Measurements from ENCODE around the gene MYCL.

Gene MYCL

GRCh38 chr1:39895731-39896480, 5.8 kb downstream of the MYCL start:
- no peak for DNase-seq (ENCODE audit: low read depth)
- no peak overlapping the region for H3K4me3 ChIP-seq (ENCODE audit: low read depth, low read length)
- no peak for TF ChIP-seq CTCF (IDR thresholded peaks at IDR 0.05; ENCODE audit: low read depth, low read length, missing control alignments)

GRCh38 chr1:39894884-39895495, 6.7 kb downstream of the MYCL start:
- no peak overlapping the region for H3K4me3 ChIP-seq (ENCODE audit: low read depth, low read length)
- no peak for TF ChIP-seq CTCF (IDR thresholded peaks at IDR 0.05; ENCODE audit: low read depth, low read length, missing control alignments)
- DNase-seq (ENCODE audit: low read depth) = no peak

DNA sequence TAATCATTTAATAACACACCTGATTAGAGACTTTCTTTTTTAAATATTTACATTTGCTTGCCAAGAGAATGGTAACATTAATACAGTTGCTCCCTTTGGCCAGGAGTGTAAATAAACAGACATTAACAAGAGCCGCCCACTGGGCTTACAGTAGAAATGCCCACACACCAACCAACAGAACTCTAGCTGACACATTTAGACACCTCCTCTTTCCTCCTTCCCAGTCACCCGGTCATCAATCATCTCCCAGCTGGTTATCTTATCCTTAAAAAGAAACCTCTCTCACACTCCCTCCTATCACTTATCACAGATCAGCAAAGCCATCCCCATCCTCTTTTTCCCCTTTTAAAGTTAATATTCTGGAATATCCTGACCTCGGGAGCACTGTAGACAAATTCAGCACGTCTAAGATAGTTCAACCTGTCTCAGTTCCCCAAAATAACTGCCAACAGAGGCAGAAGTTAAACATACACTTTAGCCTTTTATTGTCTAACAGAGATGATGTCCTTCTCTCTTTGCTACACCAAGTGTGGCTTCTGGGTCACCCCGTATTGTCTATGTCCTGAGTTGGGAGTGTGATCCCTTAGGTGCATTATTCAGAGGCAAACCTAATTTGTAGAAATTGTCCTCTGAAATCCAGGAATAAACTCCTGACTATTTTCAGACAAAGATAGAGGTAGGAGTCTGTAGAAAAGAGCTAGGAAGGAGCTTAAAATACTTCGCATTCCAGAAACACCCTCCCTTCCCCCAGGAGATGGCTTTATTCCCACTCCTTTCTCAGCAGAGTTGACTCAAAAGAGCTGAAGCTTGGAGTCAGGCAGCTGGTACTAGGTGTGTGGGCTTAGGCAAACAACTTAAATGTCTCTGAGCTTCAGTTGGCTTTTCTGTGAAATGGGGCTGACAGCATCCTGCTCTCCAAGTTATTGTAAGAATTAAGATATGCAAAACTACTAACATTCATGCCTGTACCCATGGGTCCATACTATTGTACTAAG, 8.8 kb downstream of the MYCL start:
- no peak overlapping the region for H3K4me3 ChIP-seq (ENCODE audit: low read depth, low read length)
- no peak for DNase-seq (ENCODE audit: low read depth)
- TF ChIP-seq CTCF (IDR thresholded peaks at IDR 0.05; ENCODE audit: low read depth, low read length, missing control alignments) = no peak

DNA sequence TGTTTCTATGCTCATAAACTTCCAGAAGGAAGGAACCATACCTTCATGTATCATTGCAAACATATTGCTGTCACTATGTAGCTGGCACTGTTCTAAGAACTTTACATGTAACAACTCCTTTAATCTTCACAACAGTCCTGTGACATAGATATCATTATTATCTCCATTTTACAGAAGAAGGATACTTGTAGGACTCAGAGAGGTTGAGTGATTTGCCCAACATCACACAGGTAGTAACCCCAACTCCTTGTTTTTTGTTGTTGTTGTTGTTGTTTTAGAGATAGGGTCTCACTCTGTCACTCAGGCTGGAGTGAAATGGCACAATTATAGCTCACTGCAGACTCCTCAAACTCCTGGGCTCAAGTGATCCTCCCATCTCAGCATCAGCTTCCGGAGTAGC, 10.8 kb downstream of the MYCL start:
- DNase-seq (ENCODE audit: low read depth) = no peak
- no peak for TF ChIP-seq CTCF (IDR thresholded peaks at IDR 0.05; ENCODE audit: low read depth, low read length, missing control alignments)
- H3K4me3 ChIP-seq (ENCODE audit: low read depth, low read length) = no peak overlapping the region

DNA sequence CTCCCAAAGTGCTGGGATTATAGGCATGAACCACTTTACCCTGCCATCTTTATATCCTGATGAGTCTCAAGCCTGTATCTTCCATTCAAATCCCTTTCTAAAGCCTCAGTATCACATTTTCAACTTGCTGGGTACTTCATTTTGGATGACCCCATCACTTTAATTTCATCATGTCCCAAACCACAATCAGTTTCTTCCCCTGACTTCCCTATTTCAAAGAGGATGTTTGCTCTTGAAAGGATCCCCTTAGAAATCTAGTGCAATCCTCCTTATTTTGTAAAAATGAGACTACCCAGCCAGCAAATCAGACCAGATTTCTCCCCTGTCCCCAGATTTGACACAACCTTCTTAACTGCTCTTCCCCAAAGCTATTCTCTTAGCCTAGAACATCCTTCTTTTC, 11.4 kb downstream of the MYCL start:
- no peak for DNase-seq (ENCODE audit: low read depth)
- no peak for TF ChIP-seq CTCF (IDR thresholded peaks at IDR 0.05; ENCODE audit: low read depth, low read length, missing control alignments)
- H3K4me3 ChIP-seq (ENCODE audit: low read depth, low read length) = no peak overlapping the region

- DNase-seq (ENCODE audit: low read depth) = no peak
- no peak for TF ChIP-seq CTCF (IDR thresholded peaks at IDR 0.05; ENCODE audit: low read depth, low read length, missing control alignments)
- no peak overlapping the region for H3K4me3 ChIP-seq (ENCODE audit: low read depth, low read length)
Measured at GRCh38 chr1:39886757-39887231, 14.9 kb downstream of the MYCL start.

All from GM12864 (cell line).